ENCODE results near the gene FBLN2. TPM values are rescaled to one million over a fixed set of nuclear protein-coding genes. Genes with fewer than 3 reads are reported as not detected.

FBLN2 gene
- total RNA-seq, 1 experiment from 2014 or later = 36.7 TPM

DNA sequence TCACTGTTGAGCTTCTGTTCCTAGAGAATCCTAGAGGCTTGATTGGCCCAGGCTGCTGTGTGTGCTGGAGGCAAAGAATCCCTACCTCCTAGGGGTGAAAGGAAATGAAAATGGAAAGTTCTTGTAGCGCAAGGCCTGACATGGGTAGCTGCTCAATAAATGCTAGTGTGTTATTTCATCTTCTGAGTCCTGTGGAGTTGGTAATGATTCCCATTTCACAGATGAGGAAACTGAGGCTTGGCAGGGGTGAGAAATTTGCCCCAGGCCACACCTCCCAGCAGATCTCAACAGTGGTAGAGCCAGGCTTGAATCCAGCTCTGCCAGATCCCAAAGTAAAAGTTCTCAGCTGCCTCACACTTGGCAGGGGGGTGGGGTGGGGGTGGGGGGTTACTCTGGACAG, 42.7 kb upstream of the FBLN2 start:
- no peaks in the 10 kb centered on the region; the same call in 1 of the 2 replicates for H3K36me3 ChIP-seq (ENCODE audit: control insufficient read depth, insufficient read depth, low read length)
- intact Hi-C loops (cut with micrococcal nuclease; ENCODE audit: unreplicated experiment) = loop anchor here (5.0 to 10.0 kb wide), 2 partner anchors 41 to 379 kb away; partner anchors contain the start of genes FBLN2 and WNT7A
- TF ChIP-seq, protein P1, sequence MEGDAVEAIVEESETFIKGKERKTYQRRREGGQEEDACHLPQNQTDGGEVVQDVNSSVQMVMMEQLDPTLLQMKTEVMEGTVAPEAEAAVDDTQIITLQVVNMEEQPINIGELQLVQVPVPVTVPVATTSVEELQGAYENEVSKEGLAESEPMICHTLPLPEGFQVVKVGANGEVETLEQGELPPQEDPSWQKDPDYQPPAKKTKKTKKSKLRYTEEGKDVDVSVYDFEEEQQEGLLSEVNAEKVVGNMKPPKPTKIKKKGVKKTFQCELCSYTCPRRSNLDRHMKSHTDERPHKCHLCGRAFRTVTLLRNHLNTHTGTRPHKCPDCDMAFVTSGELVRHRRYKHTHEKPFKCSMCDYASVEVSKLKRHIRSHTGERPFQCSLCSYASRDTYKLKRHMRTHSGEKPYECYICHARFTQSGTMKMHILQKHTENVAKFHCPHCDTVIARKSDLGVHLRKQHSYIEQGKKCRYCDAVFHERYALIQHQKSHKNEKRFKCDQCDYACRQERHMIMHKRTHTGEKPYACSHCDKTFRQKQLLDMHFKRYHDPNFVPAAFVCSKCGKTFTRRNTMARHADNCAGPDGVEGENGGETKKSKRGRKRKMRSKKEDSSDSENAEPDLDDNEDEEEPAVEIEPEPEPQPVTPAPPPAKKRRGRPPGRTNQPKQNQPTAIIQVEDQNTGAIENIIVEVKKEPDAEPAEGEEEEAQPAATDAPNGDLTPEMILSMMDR (IDR thresholded peaks at IDR 0.05; ENCODE audit: insufficient read depth in 1 of 2, low read depth in 1 of 2, low read length in 1 of 2, severe bottlenecking in 1 of 2, unreplicated experiment in 1 of 2) = no peak
- H3K27me3 ChIP-seq (replicated peaks; ENCODE audit: control insufficient read depth, insufficient read depth, low read length) = no peaks in the 10 kb centered on the region
- DNase-seq = no peak
- H3K27me3 Mint-ChIP-seq (ENCODE audit: insufficient read depth, unreplicated experiment) = no peaks in the 10 kb centered on the region
- peaks cover 5% of the 10 kb centered on the region for H3K36me3 Mint-ChIP-seq (ENCODE audit: insufficient read depth, unreplicated experiment)
- BruUV-seq (replicated peaks) = no TSS peak
- H3K4me3 Mint-ChIP-seq (ENCODE audit: unreplicated experiment) = no peak overlapping the region
- peaks cover 9% of the 10 kb centered on the region for H3K4me1 ChIP-seq
- no peaks in the 10 kb centered on the region for H3K9me3 Mint-ChIP-seq (ENCODE audit: unreplicated experiment)
- peaks cover 4% of the 10 kb centered on the region for H3K4me1 Mint-ChIP-seq (ENCODE audit: low read depth, unreplicated experiment)
- CTCF ChIA-PET = interaction anchor here (0.5 to 0.6 kb wide), 2 partner anchors 26 kb away, joined by 5 to 12 read pairs; partner anchors contain the start of gene HDAC11
- POLR2A ChIA-PET = interaction anchor here (0.6 kb wide), 1 partner anchor 26 kb away, joined by 9 read pairs; the partner anchor contains the start of gene HDAC11
- H3K27ac Mint-ChIP-seq (ENCODE audit: unreplicated experiment) = no peak overlapping the region
- no peak overlapping the region for H3K4me3 ChIP-seq (ENCODE audit: low read depth, low read length)
- H3K9me3 ChIP-seq = no peaks in the 10 kb centered on the region

DNA sequence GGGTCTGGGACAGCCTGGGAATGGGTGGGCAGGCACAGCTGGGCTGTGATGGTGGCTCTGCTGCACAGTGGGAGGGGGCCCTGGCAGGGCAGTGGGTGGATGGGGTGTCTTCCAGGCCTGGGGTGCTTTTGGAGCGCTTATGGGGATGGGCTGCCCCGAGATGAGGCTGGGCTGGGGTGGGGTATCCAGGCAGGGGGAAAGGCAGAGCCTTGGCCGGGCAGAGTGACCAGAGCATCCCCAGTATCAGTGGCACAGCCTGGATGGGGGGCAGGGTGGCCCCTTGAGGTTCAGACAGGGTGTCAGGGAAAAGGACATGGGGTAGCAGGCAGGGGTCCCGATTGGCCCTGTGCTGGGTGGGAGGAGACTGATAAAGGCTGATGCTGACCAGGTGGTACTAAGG, 42.2 kb upstream of the FBLN2 start:
- CTCF ChIA-PET = interaction anchor here (0.5 to 1.3 kb wide), 2 partner anchors 10 to 26 kb away, joined by 3 to 12 read pairs; no protein-coding TSS in a partner anchor

DNA sequence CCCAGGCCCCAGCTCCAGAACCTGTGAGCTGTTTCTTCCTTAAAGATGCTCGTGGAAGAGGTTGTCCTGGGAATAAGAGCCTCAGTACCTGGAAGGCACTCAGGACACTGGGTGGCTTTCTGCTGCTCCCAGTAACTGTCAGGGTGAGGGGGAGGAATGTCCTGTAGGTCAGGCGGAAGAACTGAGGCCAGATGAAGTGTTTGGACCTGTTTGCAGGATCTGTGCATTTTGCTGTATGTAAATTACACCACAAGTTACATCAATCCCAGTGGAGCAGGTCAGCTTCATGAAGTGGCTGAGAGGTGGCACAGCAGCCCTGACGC, 41.7 kb upstream of the FBLN2 start:
- Mint-ChIP-seq H3K4me3 (ENCODE audit: unreplicated experiment) (no peak overlapping the region), H3K27me3 (ENCODE audit: insufficient read depth, unreplicated experiment) (no peaks in the 10 kb centered on the region), H3K27ac (ENCODE audit: unreplicated experiment) (peak overlapping the region; percentile 52), H3K36me3 (ENCODE audit: insufficient read depth, unreplicated experiment) (peaks cover 5% of the 10 kb centered on the region), H3K9me3 (ENCODE audit: unreplicated experiment) (no peaks in the 10 kb centered on the region), H3K4me1 (ENCODE audit: low read depth, unreplicated experiment) (peaks cover 4% of the 10 kb centered on the region)
- DNase-seq = no peak
- ChIA-PET CTCF (interaction anchor here (0.6 to 1.3 kb wide), 2 partner anchors 11 to 68 kb away, joined by 3 read pairs; no protein-coding TSS in a partner anchor), POLR2A (no interaction called here)
- Histone ChIP-seq H3K36me3 (ENCODE audit: control insufficient read depth, insufficient read depth, low read length) (no peaks in the 10 kb centered on the region), H3K4me3 (ENCODE audit: low read depth, low read length) (no peak overlapping the region), H3K9me3 (no peaks in the 10 kb centered on the region), H3K27me3 (replicated peaks; ENCODE audit: control insufficient read depth, insufficient read depth, low read length) (no peaks in the 10 kb centered on the region), H3K4me1 (peaks cover 9% of the 10 kb centered on the region)
- intact Hi-C loops (cut with micrococcal nuclease; ENCODE audit: unreplicated experiment) = loop anchor here (5.0 to 10.0 kb wide), 2 partner anchors 40 to 378 kb away; partner anchors contain the start of genes FBLN2 and WNT7A
- TF ChIP-seq, protein P1 (IDR thresholded peaks at IDR 0.05; ENCODE audit: insufficient read depth in 1 of 2, low read depth in 1 of 2, low read length in 1 of 2, severe bottlenecking in 1 of 2, unreplicated experiment in 1 of 2) = no peak
- no TSS peak for BruUV-seq (replicated peaks)

More for the DNA sequence above, 42.2 kb upstream of the FBLN2 start:
- H3K36me3 Mint-ChIP-seq (ENCODE audit: insufficient read depth, unreplicated experiment) = peaks cover 5% of the 10 kb centered on the region
- POLR2A ChIA-PET = no interaction called here
- H3K4me1 Mint-ChIP-seq (ENCODE audit: low read depth, unreplicated experiment) = peaks cover 4% of the 10 kb centered on the region
- Histone ChIP-seq H3K4me3 (ENCODE audit: low read depth, low read length) (no peak overlapping the region), H3K9me3 (no peaks in the 10 kb centered on the region), H3K36me3 (ENCODE audit: control insufficient read depth, insufficient read depth, low read length) (no peaks in the 10 kb centered on the region), H3K27me3 (replicated peaks; ENCODE audit: control insufficient read depth, insufficient read depth, low read length) (no peaks in the 10 kb centered on the region), H3K4me1 (peaks cover 9% of the 10 kb centered on the region)
- TF ChIP-seq, protein P1 (IDR thresholded peaks at IDR 0.05; ENCODE audit: insufficient read depth in 1 of 2, low read depth in 1 of 2, low read length in 1 of 2, severe bottlenecking in 1 of 2, unreplicated experiment in 1 of 2) = no peak
- no peak overlapping the region for H3K4me3 Mint-ChIP-seq (ENCODE audit: unreplicated experiment)
- BruUV-seq (replicated peaks) = no TSS peak
- H3K27ac Mint-ChIP-seq (ENCODE audit: unreplicated experiment) = peak overlapping the region; percentile 52
- H3K9me3 Mint-ChIP-seq (ENCODE audit: unreplicated experiment) = no peaks in the 10 kb centered on the region
- H3K27me3 Mint-ChIP-seq (ENCODE audit: insufficient read depth, unreplicated experiment) = no peaks in the 10 kb centered on the region
- DNase-seq = no peak
- intact Hi-C loops (cut with micrococcal nuclease; ENCODE audit: unreplicated experiment) = loop anchor here (5.0 to 10.0 kb wide), 2 partner anchors 41 to 378 kb away; partner anchors contain the start of genes FBLN2 and WNT7A
